ENCODE results near the gene SPSB2. TPM values are rescaled to one million over a fixed set of nuclear protein-coding genes. Genes with fewer than 3 reads are reported as not detected.

The SPSB2 gene
- total RNA-seq, 1 experiment from 2014 or later: 3.7 TPM

Other genes starting within 250 kb of the SPSB2 start
- gene LPAR5, start 237.3 kb downstream of the SPSB2 start, total RNA-seq (2014; rRNA removed; shearing (Covaris generic)): not detected in 2 replicates
- 0.28 TPM in 1 of 2 replicates, not detected in the other for gene ACRBP, start 225.9 kb downstream of the SPSB2 start, total RNA-seq (2014; rRNA removed; shearing (Covaris generic))
- 25.1 and 28.7 TPM in 2 replicates for gene ING4, start 210.2 kb downstream of the SPSB2 start, total RNA-seq (2014; rRNA removed; shearing (Covaris generic))
- 40.5 and 46.5 TPM in 2 replicates for gene ZNF384, start 183.9 kb downstream of the SPSB2 start, total RNA-seq (2014; rRNA removed; shearing (Covaris generic))
- gene PIANP, start 172.5 kb downstream of the SPSB2 start, total RNA-seq (2014; rRNA removed; shearing (Covaris generic)): 0.15 and 0.28 TPM in 2 replicates
- gene COPS7A, start 149.3 kb downstream of the SPSB2 start, total RNA-seq (2014; rRNA removed; shearing (Covaris generic)): 34.1 and 35.9 TPM in 2 replicates
- 161 and 175 TPM in 2 replicates for gene MLF2, start 120.2 kb downstream of the SPSB2 start, total RNA-seq (2014; rRNA removed; shearing (Covaris generic))
- gene PTMS, start 106.9 kb downstream of the SPSB2 start, total RNA-seq (2014; rRNA removed; shearing (Covaris generic)): 84.2 and 89.9 TPM in 2 replicates
- 0.16 TPM in 1 of 2 replicates, not detected in the other for gene LAG3, start 100.8 kb downstream of the SPSB2 start, total RNA-seq (2014; rRNA removed; shearing (Covaris generic))
- not detected in 2 replicates for gene CD4, start 83.8 kb downstream of the SPSB2 start, total RNA-seq (2014; rRNA removed; shearing (Covaris generic))
- gene GPR162, start 51.5 kb downstream of the SPSB2 start, total RNA-seq (2014; rRNA removed; shearing (Covaris generic)): 2.2 and 3.5 TPM in 2 replicates
- gene P3H3, start 44.9 kb downstream of the SPSB2 start, total RNA-seq (2014; rRNA removed; shearing (Covaris generic)): 13.7 and 19.3 TPM in 2 replicates
- 2.2 and 3.2 TPM in 2 replicates for gene GNB3, start 32.4 kb downstream of the SPSB2 start, total RNA-seq (2014; rRNA removed; shearing (Covaris generic))
- 96.8 and 104 TPM in 2 replicates for gene CDCA3, start 22.0 kb downstream of the SPSB2 start, total RNA-seq (2014; rRNA removed; shearing (Covaris generic))
- 76.7 and 78.0 TPM in 2 replicates for gene USP5, start 21.2 kb downstream of the SPSB2 start, total RNA-seq (2014; rRNA removed; shearing (Covaris generic))
- gene TPI1, start 5.8 kb downstream of the SPSB2 start, total RNA-seq (2014; rRNA removed; shearing (Covaris generic)): 1,296 and 1,386 TPM in 2 replicates
- gene LRRC23, start 31.5 kb upstream of the SPSB2 start, total RNA-seq (2014; rRNA removed; shearing (Covaris generic)): 3.6 and 3.8 TPM in 2 replicates
- 1.8 and 2.1 TPM in 2 replicates for gene ENO2, start 41.3 kb upstream of the SPSB2 start, total RNA-seq (2014; rRNA removed; shearing (Covaris generic))
- gene ATN1, start 54.7 kb upstream of the SPSB2 start, total RNA-seq (2014; rRNA removed; shearing (Covaris generic)): 13.2 and 14.2 TPM in 2 replicates
- not detected in 2 replicates for gene RNU7-1, start 70.5 kb upstream of the SPSB2 start, total RNA-seq (2014; rRNA removed; shearing (Covaris generic))
- 193 and 245 TPM in 2 replicates for gene C12orf57, start 70.7 kb upstream of the SPSB2 start, total RNA-seq (2014; rRNA removed; shearing (Covaris generic))
- gene PTPN6, start 78.1 kb upstream of the SPSB2 start, total RNA-seq (2014; rRNA removed; shearing (Covaris generic)): 0.18 and 0.38 TPM in 2 replicates
- 310 and 322 TPM in 2 replicates for gene PHB2, start 97.4 kb upstream of the SPSB2 start, total RNA-seq (2014; rRNA removed; shearing (Covaris generic))
- 54.9 and 57.7 TPM in 2 replicates for gene EMG1, start 97.6 kb upstream of the SPSB2 start, total RNA-seq (2014; rRNA removed; shearing (Covaris generic))
- gene LPCAT3, start 145.2 kb upstream of the SPSB2 start, total RNA-seq (2014; rRNA removed; shearing (Covaris generic)): 19.6 and 19.9 TPM in 2 replicates
- 0.61 TPM in 1 of 2 replicates, not detected in the other for gene C1S, start 187.4 kb upstream of the SPSB2 start, total RNA-seq (2014; rRNA removed; shearing (Covaris generic))
- 1.5 and 3.4 TPM in 2 replicates for gene C1R, start 219.1 kb upstream of the SPSB2 start, total RNA-seq (2014; rRNA removed; shearing (Covaris generic))
- 4.0 and 4.7 TPM in 2 replicates for gene C1RL, start 235.9 kb upstream of the SPSB2 start, total RNA-seq (2014; rRNA removed; shearing (Covaris generic))

Data from SJCRH30 (cell line).